GM19467 (cell line): Measurements from ENCODE around the gene CACNA2D4.

Source experiments
- ATAC-seq: cut with Tn5 transposase; IDR thresholded peaks from one replicate; pipeline ENCODE4 v1.9.1; 2021; ENCODE audit warnings: mild to moderate bottlenecking, moderate library complexity; ENCODE audit not compliant: unreplicated experiment

Gene CACNA2D4

DNA sequence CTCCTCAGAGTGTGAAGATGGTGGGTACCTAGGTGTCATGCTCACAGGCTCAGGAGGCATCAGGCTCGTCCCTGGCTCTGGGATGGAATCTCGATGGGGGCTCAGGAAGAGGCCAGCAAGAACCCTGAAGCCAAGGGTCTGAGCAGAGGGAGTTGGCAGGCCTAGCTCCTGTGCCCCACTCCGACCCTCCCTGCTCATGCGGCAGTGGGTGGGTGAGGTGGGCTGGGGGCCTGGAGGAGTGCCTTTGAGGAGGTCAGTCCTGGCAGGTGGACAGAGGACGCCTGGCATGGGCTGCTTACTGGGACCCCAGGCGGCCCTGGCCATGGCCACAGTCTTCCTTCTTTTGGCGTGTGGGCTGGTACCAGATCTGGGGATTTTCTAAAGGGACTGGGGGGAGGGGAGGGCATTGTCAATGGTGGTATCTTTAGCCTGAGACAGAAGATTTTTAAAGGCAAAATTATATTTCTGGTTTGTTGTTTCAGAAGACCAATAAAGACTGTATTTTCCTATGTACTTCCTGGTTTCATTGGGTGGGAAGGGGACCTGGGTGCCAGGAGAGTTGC is 82.1 kb downstream of the CACNA2D4 start:
- no peak for ATAC-seq

DNA sequence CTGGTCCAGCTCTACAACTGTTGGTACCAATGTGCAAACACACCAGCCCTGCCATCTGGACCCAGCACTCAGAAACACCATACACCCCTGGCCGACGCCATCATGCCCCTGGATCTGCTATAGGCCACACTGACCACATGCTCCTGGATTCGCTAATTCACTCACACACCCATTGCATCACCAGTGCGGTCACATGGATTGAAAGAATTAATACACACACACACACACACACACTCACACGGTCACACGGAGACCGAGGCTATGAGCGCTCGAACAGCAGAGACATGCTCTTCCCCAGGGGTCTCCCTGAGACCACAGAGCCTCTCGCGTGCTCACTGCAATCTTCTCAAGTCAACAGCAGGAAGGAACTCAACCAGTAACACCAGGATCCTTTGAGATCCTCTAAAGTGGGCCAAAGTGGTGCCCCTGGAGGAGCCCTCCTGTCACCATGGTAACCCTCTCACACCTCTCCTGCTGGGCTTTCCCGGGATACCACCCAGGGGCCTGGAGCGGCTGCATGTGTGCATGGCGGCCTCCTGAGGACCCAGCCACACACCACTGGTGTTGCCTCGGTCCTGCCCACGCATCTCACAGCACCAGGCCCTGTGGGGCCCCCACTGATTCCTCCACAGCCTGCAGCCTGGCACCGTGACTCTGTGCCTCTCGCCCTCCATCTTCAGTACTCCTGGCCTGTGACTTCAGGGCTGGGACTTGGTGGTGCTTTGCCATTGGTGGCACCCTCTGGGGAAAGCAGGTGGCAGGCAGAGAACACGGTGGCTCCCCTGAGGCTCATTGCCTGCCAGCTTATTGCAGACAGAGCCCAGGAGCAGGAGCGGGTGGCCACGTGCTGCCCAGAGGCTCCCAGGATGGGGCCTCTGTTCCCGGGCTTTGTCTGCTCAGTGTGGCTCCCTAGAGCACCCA is 83.0 kb downstream of the CACNA2D4 start:
- ATAC-seq, result no peak

GRCh38 chr12:1834186-1834925 is 84.1 kb downstream of the CACNA2D4 start:
- ATAC-seq, result no peak

DNA sequence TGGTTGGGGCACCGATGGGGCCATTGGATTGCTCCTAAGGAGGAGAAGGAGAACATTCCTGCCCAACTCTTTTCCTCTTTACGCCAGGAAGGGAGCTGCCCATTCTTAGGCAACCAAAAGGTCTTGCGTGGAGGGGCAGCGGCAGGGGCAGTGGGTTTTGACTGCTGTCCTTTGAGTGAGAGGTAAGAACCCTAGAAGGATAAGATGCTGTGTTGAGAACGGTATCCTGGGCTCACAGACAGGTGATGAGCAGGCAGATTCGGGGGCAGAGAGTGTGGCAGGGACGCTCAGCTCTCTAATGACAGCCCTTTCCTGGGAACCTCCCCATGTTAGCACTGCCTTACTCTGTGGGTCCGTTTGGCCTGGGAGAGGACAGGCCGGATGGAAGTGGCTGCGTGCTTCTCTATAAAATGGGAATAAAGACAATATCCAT is 84.8 kb downstream of the CACNA2D4 start:
- ATAC-seq, result no peak

- no peak for ATAC-seq
These were observed 85.5 kb downstream of the CACNA2D4 start for GRCh38 chr12:1832801-1833595.

GRCh38 chr12:1830981-1831963 is 87.2 kb downstream of the CACNA2D4 start:
- no peak for ATAC-seq

GRCh38 chr12:1830401-1830845 is 88.0 kb downstream of the CACNA2D4 start:
- ATAC-seq, result no peak

DNA sequence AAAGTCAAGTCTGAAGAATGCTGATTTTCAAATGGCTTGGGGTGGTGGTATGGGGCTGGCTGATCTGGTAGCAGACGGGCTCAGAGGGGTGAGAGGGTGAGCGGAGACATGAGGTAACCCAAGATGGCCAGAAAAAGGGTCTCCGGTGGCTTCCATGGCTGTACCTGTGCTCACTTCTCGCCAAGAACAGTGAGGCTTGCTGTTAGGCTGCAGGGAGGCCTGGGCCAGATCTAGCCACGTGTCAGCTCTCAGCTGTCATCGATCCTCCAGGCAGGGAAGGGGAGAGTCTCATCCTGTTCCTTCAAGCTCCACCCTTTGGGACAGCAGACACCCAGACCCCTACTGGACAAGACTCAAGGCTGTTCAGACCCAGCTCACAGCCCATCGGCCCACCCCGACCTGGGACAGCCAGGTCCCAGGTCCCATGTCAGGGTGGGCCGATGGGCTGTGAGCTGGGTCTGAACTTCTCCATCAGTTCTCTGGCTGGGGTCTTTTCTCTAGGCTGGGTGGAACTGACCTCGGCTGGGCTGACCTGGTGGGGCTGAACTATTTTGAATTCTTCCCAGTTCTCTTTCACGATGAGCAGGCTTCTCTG is 89.0 kb downstream of the CACNA2D4 start:
- no peak for ATAC-seq

- ATAC-seq, result no peak
These were observed 89.6 kb downstream of the CACNA2D4 start for GRCh38 chr12:1828856-1829255.

GRCh38 chr12:1827826-1828805 is 90.3 kb downstream of the CACNA2D4 start:
- no peak for ATAC-seq

GRCh38 chr12:1826867-1827705 is 91.4 kb downstream of the CACNA2D4 start:
- ATAC-seq, result no peak

- ATAC-seq, result no peak
These were observed 92.1 kb downstream of the CACNA2D4 start for GRCh38 chr12:1826401-1826800.

- ATAC-seq, result no peak
These were observed 92.9 kb downstream of the CACNA2D4 start for GRCh38 chr12:1825382-1826102.

DNA sequence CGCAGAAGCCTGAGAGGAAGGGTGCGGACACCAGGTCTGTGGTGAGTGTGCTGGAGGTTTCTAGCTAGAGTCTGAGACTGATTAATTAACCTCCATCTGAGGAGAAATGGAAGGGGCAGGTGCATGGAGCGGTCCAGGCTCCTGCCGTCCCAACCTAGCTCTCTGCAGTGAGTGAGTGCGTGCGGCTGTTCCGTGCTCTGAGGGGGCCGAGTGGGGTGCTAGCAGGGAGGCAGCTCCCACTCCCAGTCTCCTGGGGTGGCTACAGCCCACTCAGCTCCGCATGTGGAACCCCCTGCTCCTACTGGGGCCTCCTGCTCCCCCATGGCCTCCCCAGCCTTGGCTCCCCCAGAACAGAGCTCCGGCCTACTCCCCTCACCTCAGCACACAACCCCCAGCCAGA is 95.2 kb downstream of the CACNA2D4 start:
- ATAC-seq, result no peak

DNA sequence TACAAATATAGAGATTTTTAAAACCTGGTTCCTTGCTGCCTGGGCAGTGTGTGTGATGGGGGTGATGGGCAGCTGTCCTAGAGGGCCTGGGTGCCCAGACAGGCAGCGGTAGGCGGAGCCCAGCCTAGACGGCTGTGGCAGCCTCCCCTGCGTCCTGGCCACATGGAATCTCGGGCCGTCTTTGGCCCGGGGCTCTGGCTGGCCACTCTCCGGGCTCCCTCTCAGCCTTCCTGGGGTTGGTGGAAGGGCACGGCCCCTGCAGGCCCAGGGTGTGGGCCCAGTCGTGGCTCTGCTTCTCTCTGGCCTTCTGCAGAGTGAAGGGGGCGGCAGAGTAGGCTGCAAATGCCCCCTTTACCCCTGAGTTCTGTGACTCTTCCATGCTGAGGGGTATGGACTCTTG is 95.8 kb downstream of the CACNA2D4 start:
- no peak for ATAC-seq

DNA sequence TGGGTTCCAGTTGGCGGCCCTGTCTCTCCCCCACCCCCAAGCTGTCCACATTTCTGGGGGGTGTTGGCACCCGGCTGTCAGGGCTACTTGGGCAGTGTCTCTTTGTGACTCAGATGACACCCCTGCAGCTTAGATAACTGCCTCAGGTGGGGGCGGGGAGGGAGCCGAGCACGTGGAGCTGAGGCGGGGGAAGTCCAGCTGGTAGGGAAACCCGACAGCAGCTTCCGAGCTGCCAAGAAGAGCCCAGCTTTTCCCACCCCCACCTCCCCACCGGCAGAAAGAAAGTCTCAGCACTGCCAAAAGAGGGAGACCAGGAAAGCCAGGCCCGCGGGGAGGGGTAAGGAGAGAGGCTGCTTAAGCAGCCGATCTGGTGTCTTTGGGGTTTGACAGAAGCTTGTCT is 96.6 kb downstream of the CACNA2D4 start:
- no peak for ATAC-seq

GRCh38 chr12:1820896-1821291 is 97.6 kb downstream of the CACNA2D4 start:
- ATAC-seq, result no peak
